K562 (cell line): Measurements from ENCODE around the gene CTSZ. TPM values are rescaled to one million over a fixed set of nuclear protein-coding genes. Genes with fewer than 3 reads are reported as not detected.

ENCODE experiments used
- ATAC-seq: fragments of 200-7000 bp; cut with Tn5 transposase; 3 replicates; pipeline ENCODE4 v1.9.1; 2020; ENCODE audit warnings: moderate library complexity
- BruUV-seq: library from RNA; stranded (reverse); fragments of 400-500 nt; replicated peaks from 2 replicates; lab custom pipeline; 2021; lab: Mats Ljungman, UMichigan
- CTCF ChIA-PET: fragments of 300-600 bp; formaldehyde crosslinking; extraction: SDS; loops from one replicate; lab custom pipeline; 2021; ENCODE audit warnings: low intra/inter-chr PET ratio; lab: Yijun Ruan, JAX
- POLR2A ChIA-PET: fragments of 300-600, 350-650 bp; sonication (Branson Sonifier 250); formaldehyde crosslinking; extraction: SDS; loops from one replicate; lab custom pipeline; 2021; ENCODE audit warnings: antibody characterized with exemption, inconsistent platforms; lab: Yijun Ruan, JAX
- DNase-seq, 4 experiments: peaks; one replicate each; pipeline versions ENCODE4 v3.0.0 to v3.0.0-alpha.2; 2011 to 2018; ENCODE audit warnings: low spot score in 3 of 4, mixed read lengths in 3 of 4; ENCODE audit errors: extremely low read depth in 1 of 4
- FAIRE-seq: peaks from 2 replicates; lab custom pipeline; 2011; peaks lifted over from hg19 to GRCh38; lab: Jason Lieb, UNC
- H2AFZ ChIP-seq: 2 replicates; pipeline ENCODE4 v1.6.0; 2011; ENCODE audit warnings: low read depth, low read length, control low read depth, inconsistent platforms
- H3K27ac ChIP-seq: fragments of 200-600 bp; 3 replicates; pipeline ENCODE4 v1.8.0; 2011; ENCODE audit warnings: low read depth, mild to moderate bottlenecking, control low read depth, inconsistent platforms, low read length, moderate library complexity, mixed read lengths; ENCODE audit errors: extremely low read depth
- H3K27me3 ChIP-seq, 2 experiments: fragments of 300-600 bp in 1 of 2; 2 replicates in 1 of 2; 3 replicates in 1 of 2; pipeline versions ENCODE4 v1.6.0 to v1.8.0; 2011; ENCODE audit warnings: inconsistent platforms in 2 of 2, low read length in 2 of 2, mild to moderate bottlenecking in 1 of 2, mixed read lengths in 1 of 2, moderate library complexity in 1 of 2; ENCODE audit not compliant: control insufficient read depth in 2 of 2, insufficient read depth in 2 of 2
- H3K36me3 ChIP-seq: fragments of 300-600 bp; 3 replicates; pipeline ENCODE4 v1.8.0; 2011; ENCODE audit warnings: mild to moderate bottlenecking, low read length, inconsistent platforms; ENCODE audit not compliant: control insufficient read depth, insufficient read depth
- H3K4me1 ChIP-seq, 2 experiments: fragments of 200-600 bp in 1 of 2; replicated peaks in 1 of 2; 2 replicates in 1 of 2; 3 replicates in 1 of 2; pipeline versions ENCODE4 v1.5.1 to v1.8.0; 2011; ENCODE audit warnings: inconsistent platforms in 2 of 2, low read length in 2 of 2, mild to moderate bottlenecking in 1 of 2, mixed read lengths in 1 of 2, moderate library complexity in 1 of 2; ENCODE audit not compliant: control insufficient read depth in 2 of 2, insufficient read depth in 2 of 2
- H3K4me2 ChIP-seq: 2 replicates; pipeline ENCODE4 v1.6.1; 2011; ENCODE audit warnings: low read length, control low read depth, inconsistent platforms, mixed read lengths; ENCODE audit not compliant: insufficient read depth
- H3K4me3 ChIP-seq: fragments of 200-600 bp; sonication (generic), shearing (Covaris generic); 2 replicates; pipeline ENCODE4 v1.5.1; 2016; ENCODE audit warnings: control low read depth, inconsistent platforms
- H3K79me2 ChIP-seq: fragments of 200-600 bp; 3 replicates; pipeline ENCODE4 v1.8.0; 2011; ENCODE audit warnings: low read length, inconsistent platforms; ENCODE audit not compliant: control insufficient read depth, insufficient read depth
- H3K9ac ChIP-seq, 2 experiments: 2 replicates each; pipeline versions ENCODE4 v1.6.0 to v1.6.1; 2011; ENCODE audit warnings: low read depth in 2 of 2, low read length in 2 of 2, control low read depth in 1 of 2, inconsistent platforms in 1 of 2, mild to moderate bottlenecking in 1 of 2, mixed read lengths in 1 of 2; ENCODE audit not compliant: insufficient read depth in 1 of 2
- H3K9me1 ChIP-seq: one replicate; pipeline ENCODE4 v1.6.0; 2011; ENCODE audit warnings: inconsistent platforms, mild to moderate bottlenecking, low read length, moderate library complexity; ENCODE audit not compliant: control insufficient read depth, insufficient read depth
- H3K9me3 ChIP-seq: replicated peaks from 2 replicates; pipeline ENCODE4 v1.5.1; 2011; ENCODE audit warnings: low read depth, low read length, inconsistent platforms; ENCODE audit not compliant: control insufficient read depth, insufficient read depth
- H4K20me1 ChIP-seq: replicated peaks from 2 replicates; pipeline ENCODE4 v1.6.1; 2011; ENCODE audit warnings: low read length, inconsistent platforms, mixed read lengths; ENCODE audit not compliant: control insufficient read depth, insufficient read depth
- ETS1 ChIP-seq: conservative IDR thresholded peaks from 2 replicates; pipeline ENCODE4 v1.6.1; 2011; ENCODE audit warnings: low read depth, mild to moderate bottlenecking, low read length; ENCODE audit not compliant: control insufficient read depth
- GATAD2B ChIP-seq: fragments of 450-650 bp; IDR thresholded peaks from 2 replicates; pipeline ENCODE4 v1.6.1; 2017; ENCODE audit warnings: mild to moderate bottlenecking, borderline replicate concordance
- ZNF146 ChIP-seq: IDR thresholded peaks from one replicate; pipeline ENCODE4 v1.6.1; 2018; ENCODE audit warnings: missing compliant biosample characterization; ENCODE audit not compliant: unreplicated experiment
- WGBS: fragments of 100-300 bp; shearing (Covaris generic); methylation state at CpG from one replicate; pipeline ENCODE4 v1.1.6; 2016; ENCODE audit warnings: low coverage, mixed read lengths; ENCODE audit not compliant: insufficient coverage; ENCODE audit errors: missing lambda C conversion rate; 5-methylcytosine and 5-hydroxymethylcytosine counted together
- in situ Hi-C: fragments of 300-500 bp; cut with MboI; formaldehyde crosslinking; loops from 4 replicates; pipeline ENCODE4 v1.15.0; 2018; ENCODE audit warnings: inconsistent platforms, mixed read lengths
- intact Hi-C: fragments of 100-400 bp; cut with micrococcal nuclease; formaldehyde crosslinking; loops from 2 replicates; pipeline ENCODE4 v1.14.2; 2022
- polyA plus RNA-seq, 8 experiments: library from polyadenylated mRNA; depleted of rRNA in 4 of 8; stranded (reverse) in 5 of 8; unstranded in 3 of 8; fragments of >200 nt; fragmentation: Nextera tagmentation in 2 of 8; fragmentation: Illumina TruSeq in 1 of 8; extraction: Ambion mirVana in 2 of 8; extraction: Trizol in 1 of 8; gene quantifications; 2 replicates each; pipeline versions ENCODE4 v1.2.1 to v1.2.3, GENCODE V29; 2011 to 2014; ENCODE audit warnings: inconsistent platforms in 1 of 8, missing spikeins in 1 of 8
- total RNA-seq, 7 experiments: library from RNA; depleted of rRNA in 6 of 7; stranded (reverse); fragments of >200 nt in 6 of 7; fragmentation: Illumina TruSeq in 2 of 7; extraction: Trizol in 2 of 7; gene quantifications; 2 replicates each; pipeline versions ENCODE4 v1.2.1 to v1.2.3, GENCODE V29; 2011 to 2021; ENCODE audit warnings: low replicate concordance in 1 of 7

CTSZ gene
- total and polyA plus RNA-seq, 9 of the 15 experiments (the other 6 are each of a cell fraction or from before 2014, with no cell fraction given) = 1.6 to 143 (median 82.8) TPM

- Histone ChIP-seq H3K4me2 (no peak overlapping the region), H3K79me2 (peaks cover 1% of the 10 kb centered on the region; the same call in 2 of the 3 replicates), H3K4me1 (peaks cover 0 to 6% of the 10 kb centered on the region in 2 experiments; a peak in 2 of 5 replicates), H3K9me3 (no peaks in the 10 kb centered on the region), H3K4me3 (no peak overlapping the region), H3K36me3 (no peaks in the 10 kb centered on the region), H3K9ac (no peak overlapping the region), H3K27ac (no peak overlapping the region), H3K9me1 (no peaks in the 10 kb centered on the region), H3K27me3 (peaks cover 3 to 16% of the 10 kb centered on the region in 2 experiments; a peak in 3 of 5 replicates), H2AFZ (no peak overlapping the region), H4K20me1 (no peaks in the 10 kb centered on the region)
- 36% methylated on average over 3 of the region's 3 CpGs for WGBS
- TF ChIP-seq ETS1 (no peak), ZNF146 (CRISPR knock-in tag) (no peak), GATAD2B (no peak)
- in situ Hi-C loops = loop anchor here (10.0 kb wide), 1 partner anchor 249 kb away; no protein-coding TSS in a partner anchor
- POLR2A ChIA-PET = interaction anchor here (0.6 kb wide), 1 partner anchor 14 kb away, joined by 3 read pairs; no protein-coding TSS in a partner anchor
- CTCF ChIA-PET = no interaction called here
- ATAC-seq (no peak), DNase-seq (no peak), FAIRE-seq (no peak)
- BruUV-seq = no TSS peak
- intact Hi-C loops = no loop called here
Observed at GRCh38 chr20:58976061-58976730, 30.9 kb downstream of the CTSZ start.
